M059J (cell line): ENCODE measurements around the gene SLC10A3. TPM values are rescaled to one million over a fixed set of nuclear protein-coding genes. Genes with fewer than 3 reads are reported as not detected.

Experiments
- DNase-seq: peaks from one replicate; pipeline ENCODE4 v3.0.0-alpha.2; 2012; ENCODE audit warnings: low read depth
- total RNA-seq: library from RNA; depleted of rRNA; stranded (reverse); fragments of >200 nt; shearing (Covaris generic); gene quantifications from 2 replicates; pipeline ENCODE4 v1.2.3, GENCODE V29; 2014

The SLC10A3 gene
- total RNA-seq, 1 experiment from 2014 or later, result 80.7 TPM

DNA sequence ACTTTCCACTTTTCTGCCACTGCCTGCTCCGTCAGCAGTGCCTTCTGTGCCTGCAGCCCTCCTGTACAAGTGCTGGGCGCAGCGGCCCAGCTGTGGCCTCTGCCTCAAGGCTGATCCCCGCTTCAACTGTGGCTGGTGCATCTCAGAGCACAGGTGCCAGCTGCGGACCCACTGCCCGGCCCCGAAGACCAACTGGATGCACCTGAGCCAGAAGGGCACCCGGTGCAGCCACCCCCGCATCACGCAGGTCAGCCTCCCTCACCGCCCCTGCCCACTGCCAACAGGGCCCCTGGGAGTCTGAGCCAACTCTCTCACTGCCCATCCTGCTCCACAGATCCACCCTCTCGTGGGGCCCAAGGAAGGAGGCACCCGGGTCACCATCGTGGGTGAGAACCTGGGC is 24.8 kb downstream of the SLC10A3 start:
- DNase-seq, result no peak

DNA sequence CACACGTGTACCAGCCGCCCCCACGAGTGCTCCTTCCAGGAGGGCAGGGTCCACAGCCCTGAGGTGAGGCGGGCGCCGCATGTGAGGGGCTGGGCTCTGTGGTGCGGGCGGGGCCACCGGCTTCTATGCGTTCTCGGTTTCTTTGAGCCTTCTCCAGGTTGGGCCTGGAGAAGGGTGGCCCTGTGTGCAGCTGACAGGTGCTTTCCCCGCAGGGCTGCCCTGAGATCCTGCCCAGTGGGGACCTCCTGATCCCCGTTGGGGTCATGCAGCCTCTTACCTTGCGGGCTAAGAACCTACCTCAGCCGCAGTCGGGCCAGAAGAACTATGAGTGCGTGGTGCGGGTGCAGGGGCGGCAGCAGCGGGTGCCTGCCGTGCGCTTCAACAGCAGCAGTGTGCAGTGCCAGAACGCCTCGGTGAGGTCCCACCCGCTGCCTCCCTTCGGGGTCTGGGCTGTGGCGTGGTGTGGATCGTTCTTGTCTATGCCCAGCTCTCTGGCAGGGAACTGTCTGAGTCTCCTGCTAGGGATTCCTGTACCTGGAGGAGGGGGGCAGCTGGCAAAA is 25.5 kb downstream of the SLC10A3 start:
- DNase-seq, result no peak

DNA sequence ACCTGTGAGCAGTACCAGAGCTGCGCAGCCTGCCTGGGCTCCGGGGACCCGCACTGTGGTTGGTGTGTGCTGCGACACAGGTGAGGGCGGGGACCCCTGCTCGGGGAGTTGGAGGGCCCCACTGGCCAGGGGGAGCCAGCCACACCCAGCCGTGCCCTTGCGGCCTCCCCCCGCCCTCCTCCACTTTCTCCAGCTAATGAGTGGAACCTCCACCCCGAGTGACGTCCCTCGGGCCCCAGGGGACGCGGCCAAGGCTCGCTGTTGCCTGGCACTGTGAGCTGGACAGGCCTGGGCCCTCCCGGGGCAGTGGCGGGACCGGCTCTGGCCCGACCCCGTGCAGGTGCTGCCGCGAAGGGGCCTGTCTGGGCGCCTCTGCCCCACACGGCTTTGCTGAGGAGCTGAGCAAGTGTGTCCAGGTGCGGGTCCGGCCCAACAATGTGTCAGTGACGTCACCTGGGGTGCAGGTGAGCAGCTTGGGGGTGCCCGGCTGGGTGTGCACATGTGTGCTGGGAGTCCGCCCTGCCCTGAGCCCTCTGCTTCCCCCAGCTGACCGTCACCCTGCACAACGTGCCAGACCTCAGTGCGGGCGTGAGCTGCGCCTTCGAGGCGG is 26.7 kb downstream of the SLC10A3 start:
- DNase-seq, result no peak

DNA sequence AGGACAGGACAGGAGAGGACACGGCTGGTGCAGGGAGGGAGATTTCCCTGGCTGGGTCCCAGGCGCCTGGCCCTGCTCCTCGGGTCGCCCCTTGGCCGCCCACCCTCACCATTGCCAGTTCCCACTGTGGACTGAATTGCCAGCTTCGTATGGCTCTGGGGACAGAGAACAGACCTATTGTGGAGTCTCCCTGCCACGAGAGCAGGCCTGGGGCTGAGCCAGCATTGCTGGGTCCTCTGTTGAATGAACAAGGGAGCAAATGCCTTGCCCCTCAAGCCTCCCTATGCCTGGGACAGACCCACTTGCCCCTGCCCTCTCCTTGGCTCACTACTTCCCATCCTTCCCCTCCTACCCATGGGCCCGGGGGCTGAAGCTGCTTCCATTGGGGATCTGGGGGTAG is 28.0 kb downstream of the SLC10A3 start:
- no peak for DNase-seq

DNA sequence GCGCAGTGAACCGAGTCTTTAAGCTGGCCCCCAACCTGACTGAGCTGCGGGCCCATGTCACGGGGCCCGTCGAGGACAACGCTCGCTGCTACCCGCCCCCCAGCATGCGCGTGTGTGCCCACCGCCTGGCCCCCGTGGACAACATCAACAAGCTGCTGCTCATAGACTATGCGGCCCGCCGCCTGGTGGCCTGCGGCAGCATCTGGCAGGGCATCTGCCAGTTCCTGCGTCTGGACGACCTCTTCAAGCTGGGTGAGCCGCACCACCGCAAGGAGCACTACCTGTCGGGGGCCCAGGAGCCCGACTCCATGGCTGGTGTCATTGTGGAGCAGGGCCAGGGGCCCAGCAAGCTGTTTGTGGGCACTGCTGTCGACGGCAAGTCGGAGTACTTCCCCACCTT is 30.1 kb downstream of the SLC10A3 start:
- no peak for DNase-seq

DNA sequence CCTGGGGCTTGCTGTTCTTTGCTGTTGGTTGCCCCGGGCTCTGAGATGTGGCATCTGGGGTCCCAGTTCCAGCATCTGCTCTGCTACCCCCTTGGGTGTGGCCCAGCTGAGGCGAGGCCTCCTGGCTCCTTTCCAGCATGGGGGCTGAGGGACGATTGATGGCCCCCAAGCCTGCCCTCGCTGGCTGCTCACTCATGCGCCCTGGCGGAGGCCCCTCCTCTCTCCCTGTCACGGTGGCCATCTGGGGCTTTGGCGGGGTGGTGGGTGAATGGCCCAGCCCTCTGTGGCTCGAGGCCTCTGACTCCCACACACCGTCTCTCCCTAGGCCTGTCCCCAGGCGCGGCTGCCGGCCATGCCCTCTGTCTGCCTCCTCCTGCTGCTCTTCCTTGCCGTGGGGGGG is 30.6 kb downstream of the SLC10A3 start:
- DNase-seq, result no peak

DNA sequence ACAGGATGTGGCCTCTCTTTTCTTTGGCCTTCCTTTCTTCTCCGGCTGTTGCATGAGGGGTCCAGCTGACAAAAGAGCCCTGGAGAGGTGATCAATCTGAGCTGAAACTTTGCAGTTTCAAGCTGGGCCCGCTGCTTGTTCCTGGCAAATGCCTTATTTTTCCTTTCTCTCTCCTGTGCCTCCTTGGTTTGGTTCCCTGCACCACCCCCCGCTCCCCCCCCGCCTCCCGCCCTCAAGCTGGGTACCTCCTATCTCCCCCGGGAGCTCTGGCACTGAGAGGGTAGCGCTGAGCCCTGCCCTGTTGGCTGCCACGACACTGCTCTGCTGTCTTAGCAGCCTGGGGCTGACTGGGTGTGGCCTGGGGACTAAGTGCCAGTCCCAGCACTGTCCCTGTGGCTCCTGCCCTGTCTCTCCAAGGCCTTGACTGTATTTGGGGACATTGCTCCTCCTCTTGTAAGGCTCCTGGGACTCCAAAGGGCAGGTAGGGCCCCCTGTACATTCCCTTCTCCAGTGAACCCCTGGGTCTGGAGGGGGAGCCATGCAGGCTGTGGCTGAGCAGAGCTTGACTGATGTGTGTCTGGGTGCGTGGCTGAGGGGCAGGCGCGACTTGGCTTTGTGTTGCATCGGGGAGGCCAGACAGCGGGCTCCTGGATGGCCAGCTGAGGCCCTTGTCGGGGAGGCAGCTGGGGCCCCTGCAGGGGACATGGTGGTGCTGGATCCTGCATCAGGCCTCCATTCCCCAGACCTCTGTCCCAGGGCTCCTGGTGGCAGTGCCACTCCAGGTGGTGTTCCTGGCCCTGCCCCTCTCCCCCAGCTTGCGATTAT is 31.3 kb downstream of the SLC10A3 start:
- DNase-seq, result peak; percentile 60

DNA sequence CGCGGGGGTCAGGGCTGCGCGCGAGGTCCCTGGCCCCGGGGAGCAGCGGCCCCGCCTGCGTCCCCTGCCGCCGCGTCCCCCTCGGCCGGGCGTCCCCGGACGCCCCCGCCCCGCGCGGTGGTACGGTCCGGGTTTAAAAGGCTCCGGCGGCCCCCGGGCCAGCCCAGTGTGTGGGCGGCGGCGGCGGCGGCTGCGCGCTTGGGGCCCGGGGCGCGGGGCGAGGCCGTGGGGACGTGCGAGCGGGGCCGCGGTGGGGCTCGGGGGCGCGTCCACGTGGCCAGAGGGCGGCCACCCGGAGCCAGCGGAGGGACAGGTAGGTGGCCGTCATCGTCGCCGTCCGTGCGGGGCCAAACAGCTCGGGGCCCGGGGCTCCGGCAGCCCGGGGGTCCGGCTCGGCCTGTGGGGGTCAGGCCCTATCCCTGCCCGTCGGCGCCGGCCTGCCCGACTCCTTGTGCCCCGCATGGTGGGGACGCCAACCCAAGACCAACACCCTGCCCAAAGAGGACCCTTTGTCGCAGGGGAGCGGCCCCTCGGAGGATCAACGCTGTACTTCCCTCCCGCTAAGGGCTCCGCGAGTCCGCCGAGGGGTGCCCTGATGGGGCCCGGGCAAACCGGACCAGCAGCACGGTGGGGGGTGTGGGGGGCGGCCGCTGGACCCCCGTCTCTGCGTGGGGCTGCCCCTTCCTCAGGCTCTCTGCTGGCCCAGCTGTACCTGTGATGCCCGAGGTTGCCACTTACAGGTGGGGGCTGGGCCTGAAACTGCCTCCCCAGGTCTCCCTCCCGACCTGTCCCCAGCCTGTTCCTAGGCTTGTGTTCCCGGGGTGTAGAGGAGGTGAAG is 32.1 kb downstream of the SLC10A3 start, which contains the start of gene PLXNA3:
PLXNA3 (plus strand) TSS at position 166 of the 838 bp plus-strand sequence. CDS start 1,903 bp downstream, outside the sequence.
- peak; percentile 40 for DNase-seq

DNA sequence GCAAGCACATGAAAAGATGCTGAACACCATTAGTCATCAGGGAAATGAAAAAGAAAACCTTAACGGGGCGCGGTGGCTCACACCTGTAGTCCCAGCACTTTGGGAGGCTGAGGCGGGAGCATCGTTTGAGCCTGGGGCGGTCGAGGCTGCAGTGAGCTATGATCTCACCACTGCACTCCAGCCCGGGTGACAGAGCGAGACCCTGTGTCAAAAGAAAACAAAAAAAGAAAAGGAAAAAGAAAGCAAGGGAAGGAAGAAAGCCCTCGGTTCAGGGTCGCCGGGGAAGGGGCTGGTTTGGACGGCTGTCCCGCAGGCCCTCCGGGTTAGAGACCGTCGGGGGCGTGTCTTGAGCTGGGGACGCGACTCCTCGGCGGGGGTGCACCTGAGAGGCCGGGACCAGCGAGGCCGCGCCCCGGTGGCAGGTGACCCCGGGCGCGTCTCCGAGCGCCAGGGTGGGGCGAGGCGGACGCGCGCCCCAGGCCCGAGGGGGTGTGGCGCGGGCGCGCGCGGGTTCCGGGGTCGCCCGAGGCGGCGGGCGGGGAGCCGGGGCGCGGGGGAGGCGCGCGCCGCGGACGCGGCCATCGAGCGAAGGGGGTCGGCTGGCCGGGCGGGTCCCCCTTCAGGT is 32.8 kb downstream of the SLC10A3 start:
- DNase-seq, result peak; percentile 44

DNA sequence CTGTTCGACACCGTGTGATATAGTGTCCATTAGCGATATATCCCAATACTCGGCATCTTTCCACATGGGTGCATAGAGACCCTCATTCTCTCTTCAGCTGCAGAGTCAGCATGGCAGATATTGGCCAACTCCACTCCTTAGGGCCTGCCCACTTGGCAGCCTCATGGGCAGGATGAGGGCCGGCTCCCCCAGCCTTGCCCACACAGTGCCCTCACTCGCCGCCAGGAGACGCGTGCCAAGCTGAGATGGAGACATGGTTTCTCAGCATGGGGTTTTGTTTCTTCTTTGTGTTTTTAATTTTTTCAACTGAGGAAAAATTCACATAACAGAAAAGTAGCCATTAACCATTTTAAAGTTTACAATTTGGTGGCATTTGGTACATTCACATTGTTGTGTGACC is 37.6 kb downstream of the SLC10A3 start:
- DNase-seq, result no peak

DNA sequence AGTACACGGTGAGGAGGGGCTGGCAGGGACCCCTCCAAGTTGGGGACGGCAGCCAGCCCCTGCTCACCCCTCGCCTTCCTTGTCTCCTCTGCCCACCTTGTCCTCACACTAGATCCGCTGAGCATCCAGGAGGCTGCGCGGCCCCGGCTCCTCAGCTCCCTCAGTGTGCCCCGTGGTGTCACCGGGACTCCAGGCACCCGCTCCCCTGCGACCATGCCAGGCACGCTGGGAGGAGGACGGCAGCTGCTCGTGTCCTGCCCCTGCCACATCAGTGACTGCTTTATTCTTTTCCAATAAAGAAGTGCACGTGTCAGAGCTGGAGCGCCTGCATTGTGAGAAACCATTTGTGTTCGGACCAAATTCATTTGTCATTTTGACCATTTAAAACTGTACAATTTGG is 40.1 kb downstream of the SLC10A3 start:
- no peak for DNase-seq

DNA sequence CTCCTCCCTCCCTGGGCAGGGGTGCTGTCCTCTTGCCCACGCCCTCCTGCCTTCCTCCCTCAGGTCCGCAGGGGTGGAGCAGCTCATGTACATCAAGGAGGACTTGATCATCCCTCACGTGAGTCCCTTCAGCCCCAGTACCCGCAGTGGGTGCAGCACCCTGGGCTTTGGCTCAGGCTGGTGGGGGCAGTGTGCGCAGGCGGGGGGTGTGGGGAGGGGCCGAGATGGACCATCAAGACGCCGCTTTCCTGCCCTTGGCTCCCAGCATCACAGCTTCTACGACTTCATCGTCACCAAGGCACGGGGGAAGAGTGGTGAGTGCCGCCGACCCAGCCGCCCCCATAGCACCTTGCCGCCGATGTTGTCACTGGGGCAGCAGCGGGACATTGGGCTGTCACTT is 40.8 kb downstream of the SLC10A3 start:
- no peak for DNase-seq

DNA sequence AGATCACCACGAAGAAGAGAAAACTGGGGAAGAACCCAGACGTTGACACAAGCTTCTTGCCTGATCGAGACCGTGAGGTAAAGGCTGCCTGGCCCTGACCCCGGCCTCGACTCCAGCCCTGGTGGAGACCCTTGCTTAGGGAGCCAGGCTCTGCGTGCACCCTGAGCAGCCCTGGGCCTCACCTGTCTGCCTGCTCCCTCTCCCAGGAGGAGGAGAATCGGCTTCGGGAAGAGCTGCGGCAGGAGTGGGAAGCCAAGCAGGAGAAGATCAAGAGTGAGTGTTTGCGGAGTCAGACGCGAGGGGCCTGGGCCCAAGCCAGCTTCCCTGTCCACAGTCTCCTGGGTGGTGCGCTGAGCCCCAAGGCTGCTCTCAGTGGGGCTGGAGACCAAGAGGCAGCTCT is 41.9 kb downstream of the SLC10A3 start:
- DNase-seq, result no peak

DNA sequence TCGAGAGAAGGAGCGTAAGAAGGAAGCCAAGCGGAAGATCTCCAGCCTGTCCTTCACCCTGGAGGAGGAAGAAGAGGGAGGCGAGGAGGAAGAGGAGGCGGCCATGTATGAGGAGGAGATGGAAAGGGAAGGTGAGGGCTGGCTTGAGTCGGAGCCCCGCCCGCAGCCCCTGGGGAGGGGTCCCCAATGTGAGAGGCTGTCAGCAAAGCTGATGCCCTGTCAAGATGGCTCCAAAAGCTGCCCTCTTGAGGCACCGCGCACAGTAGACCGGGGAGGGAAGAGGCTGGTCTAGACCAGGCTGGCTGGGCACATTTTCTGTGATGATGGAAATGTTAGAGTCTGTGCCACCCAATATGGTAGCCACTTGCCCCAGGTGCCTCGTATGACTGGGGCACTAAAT is 44.0 kb downstream of the SLC10A3 start:
- no peak for DNase-seq

DNA sequence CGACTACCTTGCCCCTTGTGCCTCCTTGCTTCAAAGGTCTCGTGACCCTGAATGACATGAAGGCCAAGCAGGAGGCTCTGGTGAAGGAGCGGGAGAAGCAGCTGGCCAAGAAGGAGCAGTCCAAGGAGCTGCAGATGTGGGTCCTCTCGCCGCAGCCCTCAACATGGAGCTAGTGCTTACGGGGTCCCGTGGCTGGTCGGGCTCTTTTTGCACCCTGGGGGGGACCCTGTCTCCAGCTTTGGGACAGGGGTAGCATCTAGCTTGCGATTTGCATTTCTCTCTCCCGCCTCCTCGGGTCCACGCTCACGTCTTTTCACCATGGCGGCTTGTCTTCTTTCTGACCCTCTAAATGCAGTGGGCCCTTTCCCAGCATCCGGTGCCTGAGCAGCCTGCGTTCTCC is 44.7 kb downstream of the SLC10A3 start:
- no peak for DNase-seq

DNA sequence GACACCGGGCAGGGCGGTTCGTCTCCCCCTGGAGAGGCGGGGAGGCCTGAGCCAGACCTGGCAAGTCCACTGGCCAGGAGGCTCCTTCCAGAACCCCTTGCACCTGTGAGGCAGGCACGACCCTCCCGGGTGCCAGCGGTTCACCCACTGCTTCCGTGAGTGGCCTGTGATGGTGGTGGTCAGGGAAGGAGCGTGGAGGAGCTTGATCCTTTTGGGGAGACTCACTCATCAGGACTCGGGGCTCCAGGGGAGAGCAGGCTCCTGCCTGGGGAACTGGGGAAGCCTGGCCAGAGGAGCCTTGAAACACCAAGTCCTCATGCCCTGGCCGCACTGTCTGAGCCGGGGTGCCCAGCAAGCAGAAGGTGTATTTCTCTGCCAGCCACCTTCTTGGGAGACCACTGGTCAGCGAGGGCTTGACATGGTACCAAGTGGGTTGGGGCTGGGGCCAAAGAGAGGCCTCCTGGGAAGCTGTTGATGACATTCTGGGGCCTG is 45.6 kb downstream of the SLC10A3 start:
- no peak for DNase-seq

DNA sequence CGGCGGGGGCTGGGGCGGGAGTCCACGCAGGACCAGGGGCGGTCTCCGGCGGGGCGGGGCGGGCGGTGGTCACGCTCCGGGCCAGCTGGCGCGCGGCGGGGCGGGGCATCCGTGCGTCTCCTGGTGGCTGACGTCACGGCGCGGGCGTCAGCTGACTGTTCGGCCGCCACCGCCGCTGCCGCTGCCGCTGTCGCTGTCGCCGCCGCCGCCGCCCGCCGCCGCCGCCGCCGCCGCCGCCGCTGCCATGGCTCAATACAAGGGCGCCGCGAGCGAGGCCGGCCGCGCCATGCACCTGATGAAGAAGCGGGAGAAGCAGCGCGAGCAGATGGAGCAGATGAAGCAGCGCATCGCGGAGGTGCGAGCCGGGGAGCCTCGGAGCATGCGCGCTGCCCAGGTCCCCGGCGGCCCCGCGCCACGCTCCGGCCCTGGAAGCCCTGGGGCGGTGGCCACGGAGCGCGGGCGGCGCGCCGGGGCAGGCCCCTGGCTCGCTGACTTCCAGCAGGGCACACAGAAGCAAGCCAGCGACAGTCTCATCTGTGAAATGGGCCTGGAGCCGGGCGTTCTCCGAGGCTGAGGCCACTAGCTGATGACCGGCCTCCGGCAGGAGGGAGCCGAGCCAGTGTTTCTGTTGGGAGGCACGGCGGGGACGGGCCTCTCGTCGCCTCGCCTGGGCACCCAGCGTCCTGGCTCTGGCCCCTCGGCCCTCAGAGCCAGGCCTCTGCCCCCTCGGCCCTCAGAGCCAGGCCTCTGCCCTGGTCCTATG is 46.3 kb downstream of the SLC10A3 start, which contains the start of gene FAM50A:
FAM50A (plus strand) TSS at position 150 of the 763 bp plus-strand sequence; CDS start at position 245, 95 bp downstream.
- peak; percentile 74 for DNase-seq

DNA sequence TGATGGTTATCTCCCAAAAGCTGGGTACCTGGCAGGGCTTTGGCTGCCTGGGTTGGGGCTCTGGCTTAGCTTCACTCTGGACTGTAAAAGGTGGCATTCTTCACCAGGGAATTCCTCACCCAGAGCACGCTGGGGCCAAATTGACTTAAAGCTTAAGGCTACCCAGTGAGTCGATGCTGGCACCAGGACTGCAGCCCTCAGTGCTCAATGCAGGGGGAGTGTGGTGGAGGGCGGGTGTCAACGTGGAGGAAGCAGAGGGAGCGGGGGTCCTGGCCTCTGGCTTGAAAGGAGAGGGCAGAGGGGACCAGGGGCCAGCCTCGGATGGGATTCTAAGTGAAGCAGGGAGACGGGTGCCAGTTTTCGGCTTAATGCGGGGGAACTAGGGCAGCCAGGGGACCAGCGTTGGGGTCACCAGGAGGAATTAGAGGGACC is 46.9 kb downstream of the SLC10A3 start:
- DNase-seq, result peak; percentile 67

DNA sequence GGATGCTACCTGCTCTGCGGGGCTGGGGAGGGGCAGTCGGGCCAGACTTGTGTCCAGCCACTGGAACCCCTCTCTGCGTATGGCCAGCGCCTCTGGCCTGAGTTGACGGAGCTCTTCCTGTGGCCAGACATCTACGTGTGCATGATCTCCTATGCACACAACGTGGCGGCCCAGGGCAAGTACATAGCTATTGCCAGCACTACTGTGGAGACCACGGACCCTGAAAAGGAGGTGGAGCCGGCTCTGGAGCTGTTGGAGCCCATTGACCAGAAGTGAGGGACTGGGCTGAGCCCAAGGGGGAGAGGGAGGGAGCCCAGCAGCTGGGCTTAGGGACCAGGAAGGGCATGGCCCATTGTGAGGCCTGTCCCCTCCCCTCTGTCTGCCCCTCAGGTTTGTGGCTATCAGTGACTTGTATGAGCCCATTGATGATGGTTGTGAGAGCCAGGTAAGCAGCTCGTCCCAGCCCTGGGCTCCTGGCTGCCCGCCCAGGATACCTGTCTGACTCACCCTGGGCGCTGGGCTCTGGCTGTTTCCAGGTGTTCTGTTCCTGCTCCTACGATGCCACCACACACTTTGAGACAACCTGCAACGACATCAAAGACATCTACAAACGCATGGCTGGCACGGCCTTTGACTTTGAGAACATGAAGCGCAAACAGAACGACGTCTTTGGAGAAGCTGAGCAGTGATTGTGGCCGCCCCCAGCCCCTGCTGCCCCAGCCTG is 48.3 kb downstream of the SLC10A3 start:
- DNase-seq, result no peak

DNA sequence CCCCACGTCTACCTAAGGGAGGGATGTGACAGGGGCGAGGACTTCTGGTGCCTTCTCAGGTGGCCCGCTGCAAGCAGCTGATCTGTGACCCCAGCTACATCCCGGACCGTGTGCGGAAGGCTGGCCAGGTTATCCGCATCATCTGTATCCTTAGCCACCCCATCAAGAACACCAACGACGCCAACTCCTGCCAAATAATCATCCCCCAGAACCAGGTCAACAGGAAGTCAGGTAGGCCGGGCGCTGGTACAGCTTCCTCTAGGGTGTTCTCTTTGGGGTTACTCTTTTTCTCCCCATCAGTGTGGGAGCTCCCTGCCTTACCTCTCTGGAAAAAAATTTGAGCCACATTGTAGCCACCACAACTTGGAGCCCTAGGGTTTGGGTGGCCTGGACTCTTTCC is 48.9 kb downstream of the SLC10A3 start:
- DNase-seq, result no peak
